H1 (cell line): Measurements from ENCODE around the gene TRABD2A. TPM values are rescaled to one million over a fixed set of nuclear protein-coding genes. Genes with fewer than 3 reads are reported as not detected.

Source experiments
- CTCF ChIA-PET: fragments of 300-600 bp; sonication (Branson Sonifier 250); formaldehyde crosslinking; loops from one replicate; lab custom pipeline; 2021; ENCODE audit not compliant: partially characterized antibody; lab: Charles Lee
- POLR2A ChIA-PET: fragments of 300-600 bp; sonication (Branson Sonifier 250); formaldehyde crosslinking; loops from one replicate; lab custom pipeline; 2021; ENCODE audit warnings: inconsistent platforms; ENCODE audit not compliant: partially characterized antibody; lab: Charles Lee
- DNase-seq, 2 experiments: peaks; one replicate each; pipeline versions ENCODE4 v3.0.0 to v3.0.0-alpha.2; 2010 to 2022; ENCODE audit warnings: low spot score in 2 of 2, low read depth in 1 of 2, mixed read lengths in 1 of 2
- FAIRE-seq: peaks from 2 replicates; lab custom pipeline; 2011; peaks lifted over from hg19 to GRCh38; lab: Jason Lieb, UNC
- H2AFZ ChIP-seq: 2 replicates; pipeline ENCODE4 v1.8.1; 2012; ENCODE audit warnings: low read length, inconsistent platforms
- H2AK5ac ChIP-seq: 2 replicates; pipeline ENCODE4 v1.6.1; 2013; ENCODE audit warnings: low read depth, low read length
- H2BK120ac ChIP-seq: replicated peaks from 2 replicates; pipeline ENCODE3; 2013; ENCODE audit warnings: low read depth, low read length, inconsistent platforms
- H2BK12ac ChIP-seq: 2 replicates; pipeline ENCODE4 v1.6.1; 2013; ENCODE audit warnings: low read depth, low read length
- H2BK15ac ChIP-seq: 2 replicates; pipeline ENCODE4 v1.6.1; 2013; ENCODE audit warnings: low read length
- H2BK20ac ChIP-seq: 2 replicates; pipeline ENCODE4 v1.6.1; 2013; ENCODE audit warnings: low read length
- H2BK5ac ChIP-seq: 2 replicates; pipeline ENCODE4 v1.6.1; 2013; ENCODE audit warnings: low read depth, low read length
- H3K14ac ChIP-seq: 2 replicates; pipeline ENCODE4 v1.6.1; 2013; ENCODE audit warnings: inconsistent platforms; ENCODE audit not compliant: insufficient read length
- H3K18ac ChIP-seq: 2 replicates; pipeline ENCODE4 v1.6.1; 2013; ENCODE audit warnings: low read length; ENCODE audit errors: extremely low read depth
- H3K23ac ChIP-seq: 2 replicates; pipeline ENCODE4 v1.6.1; 2013; ENCODE audit warnings: inconsistent platforms; ENCODE audit not compliant: insufficient read length
- H3K23me2 ChIP-seq: 2 replicates; pipeline ENCODE4 v1.6.1; 2013; ENCODE audit warnings: low read depth, low read length
- H3K27ac ChIP-seq: 2 replicates; pipeline ENCODE4 v1.6.1; 2011; ENCODE audit warnings: low read depth, low read length, inconsistent platforms
- H3K27me3 ChIP-seq, 4 experiments: replicated peaks in 1 of 4; 1 replicate in 1 of 4; 2 replicates in 3 of 4; pipeline versions ENCODE4 v1.6.1 to v1.8.1; 2011 to 2013; ENCODE audit warnings: low read length in 3 of 4, mild to moderate bottlenecking in 3 of 4, inconsistent platforms in 2 of 4, mixed read lengths in 2 of 4, moderate library complexity in 1 of 4; ENCODE audit not compliant: control insufficient read depth in 3 of 4, insufficient read depth in 3 of 4; ENCODE audit errors: extremely low read depth in 1 of 4
- H3K36me3 ChIP-seq, 4 experiments: 2 replicates each; pipeline versions ENCODE4 v1.6.1 to v1.8.1; 2011 to 2013; ENCODE audit warnings: mild to moderate bottlenecking in 4 of 4, low read length in 3 of 4, moderate library complexity in 2 of 4, control low read depth in 1 of 4, inconsistent platforms in 1 of 4; ENCODE audit not compliant: insufficient read depth in 4 of 4, control insufficient read depth in 2 of 4
- H3K4ac ChIP-seq: replicated peaks from 2 replicates; pipeline ENCODE3; 2013; ENCODE audit warnings: low read length, low read depth, mixed read lengths, inconsistent platforms; ENCODE audit not compliant: insufficient read length
- H3K4me1 ChIP-seq, 4 experiments: replicated peaks in 1 of 4; 1 replicate in 1 of 4; 2 replicates in 3 of 4; pipeline versions ENCODE4 v1.6.1 to v1.8.1; 2011 to 2013; ENCODE audit warnings: low read length in 3 of 4, inconsistent platforms in 2 of 4, mixed read lengths in 1 of 4; ENCODE audit not compliant: insufficient read depth in 4 of 4, control insufficient read depth in 3 of 4
- H3K4me2 ChIP-seq, 2 experiments: 2 replicates each; pipeline versions ENCODE4 v1.6.1 to v1.8.1; 2011 to 2013; ENCODE audit warnings: low read depth in 2 of 2, low read length in 2 of 2, control low read depth in 1 of 2, inconsistent platforms in 1 of 2, mild to moderate bottlenecking in 1 of 2; ENCODE audit not compliant: insufficient read depth in 1 of 2
- H3K4me3 ChIP-seq, 4 experiments: fragments of 200-600, 300-600 bp in 1 of 4; sonication (generic), shearing (Covaris generic), sonication (Bioruptor Twin) in 1 of 4; 2 replicates each; pipeline versions ENCODE4 v1.5.1 to v1.8.1; 2011 to 2016; ENCODE audit warnings: low read length in 4 of 4, low read depth in 3 of 4, control low read depth in 2 of 4, inconsistent platforms in 2 of 4, mild to moderate bottlenecking in 2 of 4, mixed read lengths in 1 of 4, moderate library complexity in 1 of 4; ENCODE audit not compliant: insufficient read depth in 2 of 4; ENCODE audit errors: extremely low read depth in 1 of 4
- H3K56ac ChIP-seq: replicated peaks from 2 replicates; pipeline ENCODE3; 2013; ENCODE audit warnings: low read depth, mild to moderate bottlenecking, mixed read lengths, low read length, inconsistent platforms; ENCODE audit not compliant: insufficient read length
- H3K79me1 ChIP-seq: 2 replicates; pipeline ENCODE4 v1.6.1; 2013; ENCODE audit warnings: low read depth, low read length, control low read depth
- H3K79me2 ChIP-seq, 2 experiments: 2 replicates each; pipeline versions ENCODE4 v1.6.1 to v1.8.1; 2012 to 2013; ENCODE audit warnings: low read length in 2 of 2, mild to moderate bottlenecking in 2 of 2, inconsistent platforms in 1 of 2; ENCODE audit not compliant: insufficient read depth in 2 of 2, control insufficient read depth in 1 of 2
- H3K9ac ChIP-seq, 4 experiments: replicated peaks in 1 of 4; 1 replicate in 1 of 4; 2 replicates in 3 of 4; pipeline versions ENCODE4 v1.6.1 to v1.8.1; 2011 to 2013; ENCODE audit warnings: low read depth in 3 of 4, low read length in 3 of 4, control low read depth in 2 of 4, mild to moderate bottlenecking in 2 of 4, moderate library complexity in 2 of 4, inconsistent platforms in 1 of 4; ENCODE audit errors: extremely low read depth in 1 of 4
- H3K9me3 ChIP-seq, 2 experiments: 2 replicates each; pipeline versions ENCODE4 v1.6.1 to v1.8.1; 2012 to 2013; ENCODE audit warnings: mild to moderate bottlenecking in 2 of 2, moderate library complexity in 2 of 2, control low read depth in 1 of 2, inconsistent platforms in 1 of 2, low read depth in 1 of 2, low read length in 1 of 2, mixed read lengths in 1 of 2; ENCODE audit not compliant: insufficient read depth in 2 of 2
- H4K20me1 ChIP-seq, 2 experiments: replicated peaks in 1 of 2; 2 replicates each; pipeline versions ENCODE3 to v1.8.1; 2011 to 2013; ENCODE audit warnings: inconsistent platforms in 2 of 2, low read length in 2 of 2, mild to moderate bottlenecking in 1 of 2; ENCODE audit not compliant: insufficient read depth in 2 of 2, control insufficient read depth in 1 of 2
- H4K5ac ChIP-seq: 2 replicates; pipeline ENCODE4 v1.6.1; 2013; ENCODE audit warnings: low read length, low read depth, mixed read lengths, inconsistent platforms; ENCODE audit not compliant: insufficient read length
- H4K8ac ChIP-seq: 2 replicates; pipeline ENCODE4 v1.8.0; 2013; ENCODE audit warnings: mild to moderate bottlenecking, moderate library complexity, low read length, inconsistent platforms; ENCODE audit not compliant: insufficient read depth; ENCODE audit errors: extremely low read depth
- H4K91ac ChIP-seq: replicated peaks from 2 replicates; pipeline ENCODE3; 2013; ENCODE audit warnings: low read length, mixed read lengths, inconsistent platforms; ENCODE audit not compliant: insufficient read length
- BACH1 ChIP-seq: IDR thresholded peaks from 2 replicates; pipeline ENCODE4 v1.6.1; 2012; ENCODE audit warnings: low read length, improper control_type of control experiment
- CBX5 ChIP-seq: fragments of 300-800, 300-1000 bp; sonication (generic); IDR thresholded peaks from 2 replicates; pipeline ENCODE4 v1.7.1; 2016; ENCODE audit warnings: antibody characterized with exemption, low read length, low read depth
- FOSL1 ChIP-seq: IDR thresholded peaks from 2 replicates; pipeline ENCODE4 v1.6.1; 2011; ENCODE audit warnings: mild to moderate bottlenecking, low read depth, low read length, moderate library complexity; ENCODE audit not compliant: insufficient read depth
- MAFK ChIP-seq: IDR thresholded peaks from 2 replicates; pipeline ENCODE4 v1.6.1; 2012; ENCODE audit warnings: low read depth, mild to moderate bottlenecking, improper control_type of control experiment, low read length
- RFX5 ChIP-seq: IDR thresholded peaks from 2 replicates; pipeline ENCODE4 v1.6.1; 2011; ENCODE audit warnings: low read depth, low read length, improper control_type of control experiment, borderline replicate concordance
- SP4 ChIP-seq: IDR thresholded peaks from 2 replicates; pipeline ENCODE4 v1.6.1; 2012; ENCODE audit warnings: low read length, inconsistent platforms
- SRF ChIP-seq: IDR thresholded peaks from 2 replicates; pipeline ENCODE4 v1.6.1; 2011; ENCODE audit warnings: mild to moderate bottlenecking, low read depth, low read length, moderate library complexity
- TAF1 ChIP-seq: IDR thresholded peaks from 2 replicates; pipeline ENCODE4 v1.6.1; 2011; ENCODE audit warnings: mild to moderate bottlenecking, low read depth, low read length
- TAF7 ChIP-seq: optimal IDR thresholded peaks from 2 replicates; pipeline ENCODE3; 2011; ENCODE audit warnings: low read depth, mild to moderate bottlenecking, inconsistent platforms, low read length, moderate library complexity, borderline replicate concordance
- WGBS, 2 experiments: shearing (Covaris generic) in 1 of 2; methylation state at CpG; one replicate each; pipeline versions ENCODE4 v1.1.6 to v1.1.7; 2013 to 2015; ENCODE audit warnings: low lambda C conversion rate in 2 of 2, mixed read lengths in 2 of 2, inconsistent platforms in 1 of 2, low coverage in 1 of 2, missing lambda C conversion rate in 1 of 2; ENCODE audit not compliant: insufficient replicate concordance in 2 of 2, insufficient coverage in 1 of 2, insufficient read length in 1 of 2; ENCODE audit errors: extremely low coverage in 1 of 2, missing lambda C conversion rate in 1 of 2; 5-methylcytosine and 5-hydroxymethylcytosine counted together
- polyA plus RNA-seq, 7 experiments: library from polyadenylated mRNA; depleted of rRNA in 3 of 7; stranded (reverse) in 5 of 7; unstranded in 2 of 7; fragments of >200 nt in 5 of 7; fragments of 200-250 nt in 2 of 7; gene quantifications; 1 replicate in 5 of 7; 2 replicates in 1 of 7; 4 replicates in 1 of 7; pipeline versions ENCODE4 v1.2.1 to v1.2.3, GENCODE V29; 2011 to 2013; ENCODE audit warnings: missing spikeins in 2 of 7, mixed read lengths in 2 of 7
- total RNA-seq: library from RNA; stranded (reverse); fragmentation: NEBNext Ultra II Directional; extraction: Animal tissue kit (Norgen Biotek cat#: 25700); gene quantifications from 2 replicates; pipeline ENCODE4 v1.2.1, GENCODE V29; 2021
- TF ChIP-seq, protein P1 (sequence below): IDR thresholded peaks from 2 replicates; pipeline ENCODE4 v1.6.1; 2011; ENCODE audit warnings: low read length, improper control_type of control experiment
- TF ChIP-seq, protein P2 (sequence below), 3 experiments: IDR thresholded peaks; 1 replicate in 2 of 3; 2 replicates in 1 of 3; pipeline versions ENCODE4 v1.5.1 to v1.6.1; 2011; ENCODE audit warnings: low read length in 3 of 3, mild to moderate bottlenecking in 3 of 3, inconsistent platforms in 2 of 3, low read depth in 1 of 3, moderate library complexity in 1 of 3; ENCODE audit not compliant: insufficient read depth in 1 of 3; ENCODE audit errors: control extremely low read depth in 1 of 3

The TRABD2A gene
- total and polyA plus RNA-seq, 2 of the 8 experiments (the other 6 are each of a cell fraction or from before 2014, with no cell fraction given), result 17.3 to 18.6 TPM

DNA sequence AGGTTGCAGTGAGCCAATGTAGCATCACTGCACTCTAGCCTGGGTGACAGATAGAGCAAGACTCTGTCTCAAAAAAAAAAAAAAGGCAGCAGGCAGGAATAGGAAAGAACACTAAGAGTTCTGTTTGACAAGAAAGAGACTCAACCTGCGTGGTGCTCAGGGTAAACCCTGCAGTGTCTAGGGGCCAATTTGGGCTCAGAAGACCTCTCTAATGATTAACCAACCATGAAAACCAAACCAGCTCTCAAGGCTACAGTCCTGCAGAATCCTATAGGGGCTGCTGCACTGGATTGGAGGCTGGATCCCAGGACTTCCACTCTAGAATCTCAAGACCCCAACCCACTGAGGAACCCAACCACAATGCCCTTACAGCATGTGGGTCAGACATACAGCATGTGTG lies 2.4 kb downstream of the TRABD2A start:
- Histone ChIP-seq H3K56ac (no peak overlapping the region), H3K4me3 (no peak overlapping the region), H3K9me3 (no peaks in the 10 kb centered on the region), H4K5ac (no peak overlapping the region), H3K27ac (no peak overlapping the region), H2BK5ac (no peak overlapping the region), H2BK120ac (no peak overlapping the region), H3K79me1 (no peaks in the 10 kb centered on the region; the same call in 1 of the 2 replicates), H3K4me2 (no peak overlapping the region), H3K23me2 (peaks cover 18% of the 10 kb centered on the region), H4K91ac (no peak overlapping the region), H3K79me2 (no peaks in the 10 kb centered on the region), H3K18ac (no peak overlapping the region), H2AK5ac (no peak overlapping the region), H2BK15ac (no peak overlapping the region), H2BK20ac (no peak overlapping the region), H2BK12ac (no peak overlapping the region), H3K14ac (no peak overlapping the region), H2AFZ (no peak overlapping the region), H4K8ac (no peak overlapping the region), H3K4ac (no peak overlapping the region), H3K36me3 (no peaks in the 10 kb centered on the region), H3K4me1 (peaks cover 0 to 3% (median under 1%) of the 10 kb centered on the region in 4 experiments; a peak in 3 of 7 replicates), H4K20me1 (peaks cover 0 to 5% of the 10 kb centered on the region in 2 experiments), H3K27me3 (peaks cover 12 to 42% (median 39%) of the 10 kb centered on the region in 4 experiments), H3K23ac (no peak overlapping the region), H3K9ac (no peak overlapping the region)
- ChIA-PET CTCF (interaction anchor here (1.2 to 8.1 kb wide), 3 partner anchors 9 to 47 kb away, joined by 9 to 38 read pairs (median 31); no protein-coding TSS in a partner anchor), POLR2A (no interaction called here)
- DNase-seq, result no peak
- 85% methylated on average over 1 of the region's 1 CpG; no CpG with 5 or more reads in 1 of the 2 experiments for WGBS, 2 experiments
- FAIRE-seq, result no peak
- no peak for TF ChIP-seq RFX5
- TF ChIP-seq CBX5, result no peak
- TF ChIP-seq TAF7, result no peak
- TF ChIP-seq SP4, result no peak
- TF ChIP-seq FOSL1, result no peak
- no peak for TF ChIP-seq MAFK
- no peak for TF ChIP-seq SRF
- no peak for TF ChIP-seq TAF1
- TF ChIP-seq BACH1, result no peak
- TF ChIP-seq, protein P1, sequence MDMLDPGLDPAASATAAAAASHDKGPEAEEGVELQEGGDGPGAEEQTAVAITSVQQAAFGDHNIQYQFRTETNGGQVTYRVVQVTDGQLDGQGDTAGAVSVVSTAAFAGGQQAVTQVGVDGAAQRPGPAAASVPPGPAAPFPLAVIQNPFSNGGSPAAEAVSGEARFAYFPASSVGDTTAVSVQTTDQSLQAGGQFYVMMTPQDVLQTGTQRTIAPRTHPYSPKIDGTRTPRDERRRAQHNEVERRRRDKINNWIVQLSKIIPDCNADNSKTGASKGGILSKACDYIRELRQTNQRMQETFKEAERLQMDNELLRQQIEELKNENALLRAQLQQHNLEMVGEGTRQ, result no peak
- TF ChIP-seq, protein P2, sequence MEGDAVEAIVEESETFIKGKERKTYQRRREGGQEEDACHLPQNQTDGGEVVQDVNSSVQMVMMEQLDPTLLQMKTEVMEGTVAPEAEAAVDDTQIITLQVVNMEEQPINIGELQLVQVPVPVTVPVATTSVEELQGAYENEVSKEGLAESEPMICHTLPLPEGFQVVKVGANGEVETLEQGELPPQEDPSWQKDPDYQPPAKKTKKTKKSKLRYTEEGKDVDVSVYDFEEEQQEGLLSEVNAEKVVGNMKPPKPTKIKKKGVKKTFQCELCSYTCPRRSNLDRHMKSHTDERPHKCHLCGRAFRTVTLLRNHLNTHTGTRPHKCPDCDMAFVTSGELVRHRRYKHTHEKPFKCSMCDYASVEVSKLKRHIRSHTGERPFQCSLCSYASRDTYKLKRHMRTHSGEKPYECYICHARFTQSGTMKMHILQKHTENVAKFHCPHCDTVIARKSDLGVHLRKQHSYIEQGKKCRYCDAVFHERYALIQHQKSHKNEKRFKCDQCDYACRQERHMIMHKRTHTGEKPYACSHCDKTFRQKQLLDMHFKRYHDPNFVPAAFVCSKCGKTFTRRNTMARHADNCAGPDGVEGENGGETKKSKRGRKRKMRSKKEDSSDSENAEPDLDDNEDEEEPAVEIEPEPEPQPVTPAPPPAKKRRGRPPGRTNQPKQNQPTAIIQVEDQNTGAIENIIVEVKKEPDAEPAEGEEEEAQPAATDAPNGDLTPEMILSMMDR (IDR thresholded peaks at IDR 0.05; ENCODE audit: control extremely low read depth in 1 of 3, insufficient read depth in 1 of 3, low read depth in 1 of 3, low read length in 3 of 3), result no peak
